Kidney (tissue), 14 donors: ENCODE results near the gene HSPA9. TPM values are rescaled to one million over a fixed set of nuclear protein-coding genes. Genes with fewer than 3 reads are reported as not detected.
A peak's percentile ranks its signal among the peaks of the same experiment; 100 is the strongest.

Experiments used
- DNase-seq, 5 donors: peaks; one replicate each; pipeline ENCODE4 v3.0.0-alpha.2; 2013 to 2020
- FAIRE-seq: peaks from 2 replicates; lab custom pipeline; 2012; peaks lifted over from hg19 to GRCh38; lab: Jason Lieb, UNC
- H3K27ac ChIP-seq, 2 donors: one replicate each; pipeline ENCODE4 v1.7.0; 2013; ENCODE audit warnings: low read depth in 2 of 2, low read length in 2 of 2, inconsistent platforms in 1 of 2
- H3K27me3 ChIP-seq: one replicate; pipeline ENCODE4 v1.7.1; 2013; ENCODE audit warnings: low read length, inconsistent platforms; ENCODE audit not compliant: control insufficient read depth, insufficient read depth
- H3K36me3 ChIP-seq, 3 donors: one replicate each; pipeline versions ENCODE4 v1.7.0 to v1.7.1; 2013; ENCODE audit warnings: low read length in 3 of 3, control low read depth in 1 of 3, inconsistent platforms in 1 of 3; ENCODE audit not compliant: insufficient read depth in 3 of 3, control insufficient read depth in 2 of 3
- H3K4me1 ChIP-seq, 3 donors: one replicate each; pipeline versions ENCODE4 v1.7.0 to v1.7.1; 2013; ENCODE audit warnings: low read length in 3 of 3, inconsistent platforms in 1 of 3, low read depth in 1 of 3; ENCODE audit not compliant: control insufficient read depth in 2 of 3, insufficient read depth in 2 of 3
- H3K4me3 ChIP-seq, 3 donors: one replicate each; pipeline versions ENCODE4 v1.7.0 to v1.8.1; 2013; ENCODE audit warnings: low read length in 3 of 3, control low read depth in 1 of 3, inconsistent platforms in 1 of 3
- H3K9ac ChIP-seq, 3 donors: one replicate each; pipeline versions ENCODE4 v1.7.0 to v1.7.1; 2013; ENCODE audit warnings: low read length in 3 of 3, control low read depth in 1 of 3, inconsistent platforms in 1 of 3
- H3K9me3 ChIP-seq, 3 donors: one replicate each; pipeline versions ENCODE4 v1.7.0 to v1.7.1; 2013; ENCODE audit warnings: low read length in 3 of 3, control low read depth in 1 of 3, inconsistent platforms in 1 of 3; ENCODE audit not compliant: control insufficient read depth in 2 of 3, insufficient read depth in 1 of 3
- intact Hi-C: fragments of 100-400 bp; cut with DNase I; formaldehyde crosslinking; loops from one replicate; pipeline ENCODE4 v1.11.1; 2022
- polyA plus RNA-seq: library from polyadenylated mRNA; stranded (reverse); fragments of 350-450 nt; fragmentation: Illumina TruSeq; extraction: RNeasy Lipid Tissue Mini Kit (QIAGEN cat#74804); gene quantifications from one replicate; pipeline ENCODE4 v1.2.3, GENCODE V29; 2014; ENCODE audit warnings: low read depth, low replicate concordance; ENCODE audit not compliant: insufficient read depth
- total RNA-seq: library from RNA; stranded (reverse); fragmentation: NEBNext Ultra II Directional; extraction: Animal tissue kit (Norgen Biotek cat#: 25700); gene quantifications from one replicate; pipeline ENCODE4 v1.2.1, GENCODE V29; 2021
- TF ChIP-seq, protein P1 (sequence below): IDR thresholded peaks from 3 replicates; pipeline ENCODE4 v1.5.1; 2012; ENCODE audit warnings: mild to moderate bottlenecking, moderate library complexity, borderline replicate concordance; ENCODE audit not compliant: insufficient read depth; ENCODE audit errors: extremely low read depth
- donor health status: control.
- donor health status: control.
- donor health status: control.
- donor health status: control.
- donor health status: control.
- donor health status: DM: yes; HTN: yes; CAD: no.
- donor health status: Normal renal cell carcinoma (clear cell type).

HSPA9 gene
- total and polyA plus RNA-seq, 2 donors from 2014 or later, result 192 to 331 TPM

GRCh38 chr5:138580777-138581176, 5.6 kb upstream of the HSPA9 start:
- no peak overlapping the region for H3K9ac ChIP-seq
- intact Hi-C loops, result no loop called here
- TF ChIP-seq, protein P1, sequence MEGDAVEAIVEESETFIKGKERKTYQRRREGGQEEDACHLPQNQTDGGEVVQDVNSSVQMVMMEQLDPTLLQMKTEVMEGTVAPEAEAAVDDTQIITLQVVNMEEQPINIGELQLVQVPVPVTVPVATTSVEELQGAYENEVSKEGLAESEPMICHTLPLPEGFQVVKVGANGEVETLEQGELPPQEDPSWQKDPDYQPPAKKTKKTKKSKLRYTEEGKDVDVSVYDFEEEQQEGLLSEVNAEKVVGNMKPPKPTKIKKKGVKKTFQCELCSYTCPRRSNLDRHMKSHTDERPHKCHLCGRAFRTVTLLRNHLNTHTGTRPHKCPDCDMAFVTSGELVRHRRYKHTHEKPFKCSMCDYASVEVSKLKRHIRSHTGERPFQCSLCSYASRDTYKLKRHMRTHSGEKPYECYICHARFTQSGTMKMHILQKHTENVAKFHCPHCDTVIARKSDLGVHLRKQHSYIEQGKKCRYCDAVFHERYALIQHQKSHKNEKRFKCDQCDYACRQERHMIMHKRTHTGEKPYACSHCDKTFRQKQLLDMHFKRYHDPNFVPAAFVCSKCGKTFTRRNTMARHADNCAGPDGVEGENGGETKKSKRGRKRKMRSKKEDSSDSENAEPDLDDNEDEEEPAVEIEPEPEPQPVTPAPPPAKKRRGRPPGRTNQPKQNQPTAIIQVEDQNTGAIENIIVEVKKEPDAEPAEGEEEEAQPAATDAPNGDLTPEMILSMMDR, result no peak
- FAIRE-seq, result no peak
- no peaks in the 10 kb centered on the region for H3K27me3 ChIP-seq
- no peaks in the 10 kb centered on the region for H3K9me3 ChIP-seq
- no peak overlapping the region for H3K4me3 ChIP-seq
- DNase-seq, result no peak
- no peaks in the 10 kb centered on the region for H3K36me3 ChIP-seq
- no peak overlapping the region for H3K27ac ChIP-seq
- H3K4me1 ChIP-seq, result peaks cover 0 to 3% (median 0%) of the 10 kb centered on the region in 3 donors

DNA sequence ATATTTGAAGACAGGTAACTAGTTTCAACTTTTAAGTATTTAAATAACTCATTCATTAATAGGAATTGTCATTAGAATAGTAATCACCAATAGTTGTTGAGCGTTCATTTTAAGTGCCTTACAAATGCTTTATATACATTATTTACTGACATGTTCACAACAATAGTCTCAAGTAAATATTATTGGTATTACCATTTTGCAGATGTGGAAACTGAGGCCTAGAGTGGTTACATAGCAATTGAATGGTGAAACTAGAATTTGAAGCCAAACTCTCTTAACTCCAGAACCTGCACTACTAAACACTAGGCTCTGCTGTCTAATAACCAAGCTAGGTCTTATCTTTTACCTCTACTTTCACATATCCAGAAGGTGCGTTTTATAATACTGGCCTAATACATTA, 4.8 kb upstream of the HSPA9 start:
- no peak for FAIRE-seq
- H3K4me3 ChIP-seq, result no peak overlapping the region
- H3K27ac ChIP-seq, result no peak overlapping the region
- H3K9me3 ChIP-seq, result no peaks in the 10 kb centered on the region
- no peaks in the 10 kb centered on the region for H3K27me3 ChIP-seq
- H3K36me3 ChIP-seq, result no peaks in the 10 kb centered on the region
- TF ChIP-seq, protein P1, result no peak
- intact Hi-C loops, result no loop called here
- H3K4me1 ChIP-seq, result peaks cover 0 to 3% (median 0%) of the 10 kb centered on the region in 3 donors
- no peak for DNase-seq
- no peak overlapping the region for H3K9ac ChIP-seq

DNA sequence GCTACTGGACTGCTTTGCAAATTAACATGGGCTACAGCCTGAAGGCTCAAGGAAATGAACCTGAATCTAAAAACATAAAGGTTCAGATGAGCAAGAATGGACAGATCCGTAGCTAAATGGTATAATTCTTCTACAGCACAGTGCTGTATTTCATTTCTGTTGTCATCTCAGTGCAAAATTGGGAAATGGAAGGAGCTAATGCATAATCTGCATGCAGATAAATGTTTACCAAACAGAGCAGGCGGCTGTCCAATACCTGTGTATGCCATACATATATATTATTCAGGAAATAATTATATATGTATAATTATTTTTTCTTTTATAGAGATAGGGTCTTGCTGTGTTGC, 4.3 kb upstream of the HSPA9 start:
- Histone ChIP-seq H3K27ac (no peak overlapping the region), H3K4me1 (peaks cover 0 to 3% (median 0%) of the 10 kb centered on the region in 3 donors), H3K36me3 (no peaks in the 10 kb centered on the region), H3K4me3 (no peak overlapping the region), H3K9ac (no peak overlapping the region), H3K9me3 (no peaks in the 10 kb centered on the region), H3K27me3 (no peaks in the 10 kb centered on the region)
- FAIRE-seq (no peak), DNase-seq (no peak)
- intact Hi-C loops, result no loop called here
- TF ChIP-seq, protein P1, result no peak

DNA sequence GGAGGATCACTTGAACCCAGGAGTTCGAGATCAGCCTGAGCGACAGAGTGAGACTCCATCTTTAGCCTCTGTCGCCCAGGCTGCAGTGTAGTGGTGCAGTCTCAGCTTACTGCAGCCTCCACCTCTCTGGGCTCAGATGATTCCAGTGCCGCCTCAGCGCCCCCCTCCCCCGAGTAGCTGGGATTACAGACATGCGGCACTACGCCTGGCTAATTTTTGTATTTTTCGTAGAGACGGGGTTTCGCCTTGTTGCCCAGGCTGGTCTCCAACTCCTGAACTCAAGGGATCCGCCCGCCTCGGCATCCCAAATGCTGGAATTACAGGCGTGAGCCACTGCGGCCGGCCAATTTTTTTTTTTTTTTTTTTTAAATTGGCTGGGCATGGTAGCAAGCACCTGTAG, 2.3 kb upstream of the HSPA9 start:
- FAIRE-seq (no peak), DNase-seq (peak in 4 of 5 donors; percentile 27 to 52 (median 31))
- Histone ChIP-seq H3K27ac (no peak overlapping the region), H3K9me3 (no peaks in the 10 kb centered on the region), H3K9ac (no peak overlapping the region), H3K27me3 (no peaks in the 10 kb centered on the region), H3K36me3 (peaks cover 3 to 6% (median 4%) of the 10 kb centered on the region in 3 donors), H3K4me1 (peaks cover 0 to 3% (median 3%) of the 10 kb centered on the region in 3 donors), H3K4me3 (no peak overlapping the region)
- TF ChIP-seq, protein P1, result no peak
- intact Hi-C loops, result no loop called here
